ENCODE results near the gene EFNA5.

EFNA5 gene

GRCh38 chr5:107378218-107378899, 292.4 kb downstream of the EFNA5 start:
- TF ChIP-seq ZFX (IDR thresholded peaks at IDR 0.05; ENCODE audit: borderline replicate concordance) (no peak), CTCF (IDR thresholded peaks at IDR 0.05) (no peak)

DNA sequence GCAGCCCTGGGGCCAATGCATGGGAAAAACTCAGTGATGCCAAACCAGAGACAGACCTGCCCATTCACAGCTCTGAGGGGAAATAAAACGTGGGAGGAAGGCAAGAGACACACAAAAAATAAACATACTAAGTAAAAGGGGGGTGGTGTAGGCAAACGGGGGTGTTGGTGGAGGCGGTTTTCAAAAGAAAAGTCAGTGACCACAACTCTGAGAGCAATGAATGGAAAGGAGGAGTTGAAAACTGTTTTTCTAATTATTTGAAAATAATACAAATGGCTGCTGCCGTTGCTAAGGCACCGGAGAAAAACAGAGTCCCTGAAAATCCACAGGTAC, 293.5 kb downstream of the EFNA5 start:
- TF ChIP-seq ZFX (IDR thresholded peaks at IDR 0.05; ENCODE audit: borderline replicate concordance) (no peak), CTCF (IDR thresholded peaks at IDR 0.05) (no peak)
- H3K27ac ChIP-seq: no peak overlapping the region

More at GRCh38 chr5:107378218-107378899, 292.4 kb downstream of the EFNA5 start:
- H3K27ac ChIP-seq: no peak overlapping the region

GRCh38 chr5:107376546-107377276, 294.0 kb downstream of the EFNA5 start:
- TF ChIP-seq CTCF (IDR thresholded peaks at IDR 0.05): no peak
- no peak for TF ChIP-seq ZFX (IDR thresholded peaks at IDR 0.05; ENCODE audit: borderline replicate concordance)

DNA sequence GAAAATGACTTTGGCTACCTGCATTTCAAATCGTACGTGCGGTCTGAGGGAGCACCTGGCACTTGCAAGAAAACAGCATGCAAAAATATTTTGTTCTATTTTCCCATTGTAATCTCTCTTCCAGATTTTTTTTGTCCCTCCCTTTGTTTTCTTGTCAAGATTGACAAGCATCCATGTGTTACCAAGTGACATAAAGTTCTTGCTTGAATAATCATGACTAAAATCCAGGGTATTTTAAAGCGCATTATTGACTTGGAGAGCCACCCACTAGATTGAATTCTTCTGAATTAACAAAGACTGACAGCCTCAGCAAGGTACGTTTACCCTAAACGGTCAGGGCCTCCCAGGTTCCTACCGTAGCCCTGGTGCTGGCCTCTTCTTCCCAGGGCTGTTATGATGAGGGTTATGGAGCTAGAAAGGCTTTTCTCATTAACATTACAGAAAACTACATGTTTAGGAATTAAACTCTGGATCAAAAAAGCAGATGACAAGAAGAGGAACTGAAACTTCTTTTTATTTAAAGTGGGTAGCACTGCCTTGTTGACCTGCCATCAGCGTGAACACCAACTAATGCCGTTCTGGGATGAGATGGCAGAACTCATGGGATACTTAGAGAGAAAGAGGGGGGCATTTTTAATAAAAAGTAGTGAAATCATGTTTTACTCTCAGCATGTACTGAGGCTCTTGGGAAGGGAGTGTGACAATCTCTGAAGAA, 297.0 kb downstream of the EFNA5 start:
- TF ChIP-seq CTCF (IDR thresholded peaks at IDR 0.05) (no peak), ZFX (IDR thresholded peaks at IDR 0.05; ENCODE audit: borderline replicate concordance) (no peak)
- no peak overlapping the region for H3K27ac ChIP-seq

More at GRCh38 chr5:107376546-107377276, 294.0 kb downstream of the EFNA5 start:
- H3K27ac ChIP-seq: no peak overlapping the region

DNA sequence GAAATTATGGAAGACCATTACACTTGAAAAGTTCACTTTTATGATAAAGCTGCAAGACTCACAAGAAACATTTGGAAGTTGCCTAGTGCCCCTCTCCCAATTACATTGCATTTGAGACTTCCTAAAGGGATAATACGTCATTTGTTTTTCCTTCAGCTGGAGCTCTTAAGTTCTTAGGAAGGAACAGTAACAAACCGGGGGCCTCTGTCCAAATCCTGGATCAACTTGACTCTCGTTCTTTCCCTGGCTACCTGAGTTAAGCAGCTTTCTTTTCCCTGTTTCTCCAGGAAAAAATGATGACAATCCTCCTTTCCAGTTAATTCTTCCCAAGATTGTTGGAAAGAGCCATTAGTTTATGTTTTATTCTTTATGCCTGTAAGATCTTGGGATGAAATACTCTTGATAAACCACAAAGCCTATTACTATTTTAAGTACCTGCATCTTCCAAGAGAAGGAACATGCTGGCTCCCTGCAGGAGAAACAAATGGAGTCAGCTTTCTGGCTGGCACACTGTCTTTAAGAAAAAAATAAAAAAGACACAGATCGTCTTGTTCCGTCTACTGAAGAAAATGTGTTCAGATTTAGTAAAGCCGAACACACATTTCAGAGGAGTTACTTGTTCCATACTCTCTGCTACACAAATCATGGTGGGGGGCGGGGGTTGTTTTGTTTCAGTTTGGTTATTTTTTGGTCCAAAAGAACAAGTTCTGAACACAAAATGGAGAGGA, 297.9 kb downstream of the EFNA5 start:
- no peak for TF ChIP-seq ZFX (IDR thresholded peaks at IDR 0.05; ENCODE audit: borderline replicate concordance)
- TF ChIP-seq CTCF (IDR thresholded peaks at IDR 0.05): no peak
- no peak overlapping the region for H3K27ac ChIP-seq

DNA sequence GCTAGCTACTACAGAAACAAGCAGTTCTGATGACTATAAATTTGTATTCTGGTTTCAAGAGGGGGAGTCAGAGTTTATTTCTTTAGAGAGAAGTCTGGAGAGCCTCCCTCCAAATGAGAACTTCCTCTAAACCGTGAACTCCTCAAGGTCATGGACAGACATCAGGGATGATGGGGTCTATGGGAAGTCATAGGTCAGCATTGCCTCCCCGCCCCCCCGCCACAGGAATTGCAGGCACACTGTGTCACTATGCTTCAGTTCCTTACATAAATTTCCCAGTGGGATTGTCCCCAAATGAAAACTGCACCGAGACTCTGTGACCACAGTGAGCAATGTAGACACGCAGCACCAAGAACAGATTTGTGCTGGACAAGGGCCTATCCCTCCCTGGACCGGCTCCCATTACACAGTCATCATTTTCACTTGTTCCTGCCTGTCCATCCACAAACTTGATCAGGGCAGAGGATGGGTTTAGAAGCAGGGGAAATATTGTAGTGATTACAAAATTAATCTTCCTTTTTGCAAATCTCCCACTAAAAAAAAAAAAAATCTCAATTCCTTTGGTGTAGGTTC, 300.3 kb downstream of the EFNA5 start:
- TF ChIP-seq CTCF (IDR thresholded peaks at IDR 0.05): no peak
- TF ChIP-seq ZFX (IDR thresholded peaks at IDR 0.05; ENCODE audit: borderline replicate concordance): no peak
- no peak overlapping the region for H3K27ac ChIP-seq

Measured in 22Rv1 (cell line).